Fibroblast of mammary gland (primary cell): ENCODE results near the gene LCNL1.
"Not testable (repeated sequence)": the region's sequence is repeated elsewhere in the genome, so short reads cannot be mapped to it uniquely, and the experiment has no call there.

ENCODE experiments used
- DNase-seq: peaks from one replicate; pipeline ENCODE4 v3.0.0-alpha.2; 2010; ENCODE audit warnings: low read depth
- H3K4me3 ChIP-seq: 2 replicates; pipeline ENCODE4 v1.5.1; 2011; ENCODE audit warnings: low read depth, mild to moderate bottlenecking, low read length, moderate library complexity; ENCODE audit not compliant: control insufficient read depth
- TF ChIP-seq, protein P1 (sequence below): conservative IDR thresholded peaks from 2 replicates; pipeline ENCODE4 v1.5.1; 2011; ENCODE audit warnings: low read depth, low read length, inconsistent platforms; ENCODE audit not compliant: control insufficient read depth, insufficient read depth

Gene LCNL1

GRCh38 chr9:137031904-137032640 is 49.3 kb downstream of the LCNL1 start, which contains the start of gene FUT7:
Gene FUT7, minus strand, starts transcription at chr9:137032088. Its CDS starts 97 bp downstream, at chr9:137031991.
- no peak for DNase-seq
- TF ChIP-seq, protein P1, sequence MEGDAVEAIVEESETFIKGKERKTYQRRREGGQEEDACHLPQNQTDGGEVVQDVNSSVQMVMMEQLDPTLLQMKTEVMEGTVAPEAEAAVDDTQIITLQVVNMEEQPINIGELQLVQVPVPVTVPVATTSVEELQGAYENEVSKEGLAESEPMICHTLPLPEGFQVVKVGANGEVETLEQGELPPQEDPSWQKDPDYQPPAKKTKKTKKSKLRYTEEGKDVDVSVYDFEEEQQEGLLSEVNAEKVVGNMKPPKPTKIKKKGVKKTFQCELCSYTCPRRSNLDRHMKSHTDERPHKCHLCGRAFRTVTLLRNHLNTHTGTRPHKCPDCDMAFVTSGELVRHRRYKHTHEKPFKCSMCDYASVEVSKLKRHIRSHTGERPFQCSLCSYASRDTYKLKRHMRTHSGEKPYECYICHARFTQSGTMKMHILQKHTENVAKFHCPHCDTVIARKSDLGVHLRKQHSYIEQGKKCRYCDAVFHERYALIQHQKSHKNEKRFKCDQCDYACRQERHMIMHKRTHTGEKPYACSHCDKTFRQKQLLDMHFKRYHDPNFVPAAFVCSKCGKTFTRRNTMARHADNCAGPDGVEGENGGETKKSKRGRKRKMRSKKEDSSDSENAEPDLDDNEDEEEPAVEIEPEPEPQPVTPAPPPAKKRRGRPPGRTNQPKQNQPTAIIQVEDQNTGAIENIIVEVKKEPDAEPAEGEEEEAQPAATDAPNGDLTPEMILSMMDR: no peak
- no peak within 1 kb of the TSS for H3K4me3 ChIP-seq

DNA sequence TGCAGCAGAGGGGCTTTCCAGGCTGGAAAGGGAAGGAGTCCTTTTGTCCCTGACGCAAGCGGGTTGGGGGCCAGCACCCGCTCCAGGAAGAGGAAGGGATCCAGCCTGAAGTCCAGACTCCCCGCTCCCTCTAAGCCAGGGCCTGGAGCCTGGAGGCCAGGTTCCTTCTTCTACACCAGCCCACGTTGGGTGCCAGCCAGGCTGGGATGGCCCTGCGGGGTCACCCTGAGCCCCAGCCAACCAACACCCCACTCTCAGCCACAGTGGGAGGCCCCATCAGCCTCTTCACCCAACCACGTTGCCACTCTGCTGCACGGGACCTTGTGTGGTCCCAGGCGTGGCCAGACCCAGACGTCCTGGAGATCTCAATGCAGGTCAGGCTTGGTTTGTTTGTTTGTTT is 50.1 kb downstream of the LCNL1 start:
- no peak overlapping the region for H3K4me3 ChIP-seq
- TF ChIP-seq, protein P1: no peak
- no peak for DNase-seq

DNA sequence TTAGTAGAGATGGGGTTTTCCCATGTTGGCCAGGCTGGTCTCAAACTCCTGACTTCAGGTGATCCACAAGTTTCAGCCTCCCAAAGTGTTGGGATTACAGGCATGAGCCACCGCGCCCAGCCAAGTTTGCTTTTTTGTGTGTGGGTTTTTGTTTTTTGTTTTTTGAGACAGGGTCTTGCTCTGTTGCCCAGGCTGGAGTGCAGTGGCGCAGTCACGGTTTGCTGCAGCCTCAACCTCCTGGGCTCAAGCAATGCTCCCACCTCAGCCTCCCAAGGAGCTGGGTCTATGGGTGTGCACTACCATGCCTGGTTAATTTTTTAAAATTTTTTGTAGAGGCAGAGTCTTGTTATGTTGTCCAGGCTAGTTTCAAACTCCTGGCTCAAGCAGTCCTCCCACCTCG is 50.7 kb downstream of the LCNL1 start:
- not testable (repeated sequence) for DNase-seq, H3K4me3 ChIP-seq

DNA sequence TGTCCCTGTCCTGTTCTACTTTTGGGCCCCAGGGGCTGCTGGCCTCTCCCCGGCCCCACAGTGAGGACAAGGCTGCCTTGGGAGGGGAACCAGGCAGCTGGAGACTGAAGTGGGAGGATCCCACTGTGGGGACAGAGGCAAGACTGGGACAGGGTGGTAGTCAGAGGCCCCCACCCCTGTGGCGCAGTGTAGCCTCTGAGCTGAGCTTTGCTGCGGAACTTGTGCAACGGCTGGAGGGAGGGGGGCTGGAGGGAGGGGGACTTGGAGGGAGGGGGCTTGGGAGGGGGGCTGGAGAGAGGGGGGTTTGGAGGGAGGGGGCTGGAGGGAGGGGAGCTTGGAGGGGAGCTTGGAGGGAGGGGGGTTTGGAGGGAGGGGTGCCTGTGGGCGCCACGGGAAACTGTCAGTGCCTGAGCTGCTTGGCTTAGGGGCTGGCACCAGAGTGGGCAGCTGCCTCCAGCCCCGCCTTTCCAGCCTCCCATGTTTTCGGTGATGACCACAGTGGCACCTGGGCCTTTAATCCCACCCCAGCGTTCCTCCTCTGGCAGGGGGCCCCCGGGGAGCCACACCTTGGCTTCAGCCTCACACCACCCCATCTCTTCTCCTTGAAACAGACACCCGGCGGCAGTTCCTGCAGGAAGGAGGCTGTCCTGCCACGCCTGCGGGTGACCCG is 51.4 kb downstream of the LCNL1 start:
- no peak overlapping the region for H3K4me3 ChIP-seq
- TF ChIP-seq, protein P1: no peak
- no peak for DNase-seq

DNA sequence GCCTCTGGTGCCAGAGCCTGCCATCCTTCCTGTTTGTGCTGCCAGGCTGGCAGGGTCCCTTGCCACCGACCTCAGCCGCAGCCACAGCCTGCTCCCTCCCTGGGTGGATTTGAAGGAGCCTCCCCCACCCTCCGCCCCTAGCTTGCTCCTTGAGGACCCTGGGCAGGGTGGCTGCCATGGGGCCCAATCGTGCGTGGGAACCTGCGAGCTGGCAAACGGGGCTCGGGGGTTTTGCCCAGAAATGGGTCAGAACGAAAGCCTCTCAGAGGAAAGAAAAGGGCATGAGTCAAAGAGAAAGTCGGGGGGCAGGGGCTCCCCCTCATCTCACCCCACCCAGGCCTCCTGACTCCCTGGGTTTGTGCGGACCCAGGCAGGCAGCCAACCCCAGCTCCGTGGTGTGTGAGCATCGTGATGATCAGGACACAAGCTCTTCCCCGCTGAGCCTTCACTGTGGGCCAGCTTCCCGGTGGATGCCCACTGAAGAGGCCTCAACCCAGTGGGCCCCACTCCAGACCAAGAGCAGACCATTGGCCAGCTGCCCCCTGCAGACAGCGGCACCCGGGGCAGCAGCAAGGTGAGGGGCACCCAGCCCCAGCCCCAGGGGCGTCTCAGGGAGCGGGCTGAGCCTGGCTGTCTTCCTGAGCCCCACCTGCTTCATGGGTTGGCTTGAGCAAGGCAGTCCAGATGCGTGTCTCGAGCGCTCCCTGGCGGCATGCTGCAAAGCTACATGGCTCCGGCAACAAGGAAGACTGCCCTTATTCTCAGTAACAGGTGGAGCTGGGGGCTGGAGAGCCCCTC is 52.1 kb downstream of the LCNL1 start:
- no peak overlapping the region for H3K4me3 ChIP-seq
- TF ChIP-seq, protein P1: peak; percentile 89
- peak; percentile 76 for DNase-seq
